ENCODE results near the gene CNOT8.

CNOT8 gene

GRCh38 chr5:154815025-154815424 is 43.4 kb upstream of the CNOT8 start:
- no peak overlapping the region for H3K4me3 ChIP-seq
- no peaks in the 10 kb centered on the region for H3K27me3 ChIP-seq
- no peaks in the 10 kb centered on the region for H3K9me3 ChIP-seq
- H3K36me3 ChIP-seq = peaks cover 52 to 100% (median 77%) of the 10 kb centered on the region in 3 donors
- DNase-seq = no peak
- no peak for TF ChIP-seq CTCF (IDR thresholded peaks at IDR 0.05)
- peaks cover 0 to 3% (median 0%) of the 10 kb centered on the region in 4 donors for H3K4me1 ChIP-seq
- no peak overlapping the region for H3K27ac ChIP-seq
- intact Hi-C loops (cut with DNase I; ENCODE audit: low total_unique reads) = loop anchor here (10.0 kb wide), 1 partner anchor 130 kb away; no protein-coding TSS in a partner anchor

GRCh38 chr5:154815684-154816247 is 42.7 kb upstream of the CNOT8 start:
- Histone ChIP-seq H3K9me3 (no peaks in the 10 kb centered on the region), H3K27me3 (no peaks in the 10 kb centered on the region), H3K4me1 (peaks cover 0 to 3% (median 0%) of the 10 kb centered on the region in 4 donors), H3K4me3 (no peak overlapping the region), H3K36me3 (peaks cover 49 to 100% (median 78%) of the 10 kb centered on the region in 3 donors), H3K27ac (no peak overlapping the region)
- TF ChIP-seq CTCF (IDR thresholded peaks at IDR 0.05) = no peak
- intact Hi-C loops (cut with DNase I; ENCODE audit: low total_unique reads) = loop anchor here (10.0 kb wide), 1 partner anchor 131 kb away; no protein-coding TSS in a partner anchor
- DNase-seq = no peak

GRCh38 chr5:154816891-154817492 is 41.4 kb upstream of the CNOT8 start:
- Histone ChIP-seq H3K27me3 (no peaks in the 10 kb centered on the region), H3K27ac (peak overlapping the region in 1 of 2 donors; percentile 14), H3K4me1 (no peaks in the 10 kb centered on the region), H3K9me3 (no peaks in the 10 kb centered on the region), H3K4me3 (no peak overlapping the region), H3K36me3 (peaks cover 49 to 100% (median 78%) of the 10 kb centered on the region in 3 donors)
- TF ChIP-seq CTCF (IDR thresholded peaks at IDR 0.05) = no peak
- intact Hi-C loops (cut with DNase I; ENCODE audit: low total_unique reads) = loop anchor here (10.0 kb wide), 1 partner anchor 132 kb away; no protein-coding TSS in a partner anchor
- DNase-seq = no peak

GRCh38 chr5:154817815-154818214 is 40.6 kb upstream of the CNOT8 start:
- peak overlapping the region in 1 of 2 donors; percentile 22 for H3K27ac ChIP-seq
- H3K36me3 ChIP-seq = peaks cover 54 to 100% (median 79%) of the 10 kb centered on the region in 3 donors
- intact Hi-C loops (cut with DNase I; ENCODE audit: low total_unique reads) = loop anchor here (10.0 kb wide), 1 partner anchor 133 kb away; no protein-coding TSS in a partner anchor

GRCh38 chr5:154818471-154819116 is 39.8 kb upstream of the CNOT8 start:
- Histone ChIP-seq H3K4me1 (no peaks in the 10 kb centered on the region), H3K9me3 (no peaks in the 10 kb centered on the region), H3K36me3 (peaks cover 55 to 100% (median 79%) of the 10 kb centered on the region in 3 donors), H3K4me3 (no peak overlapping the region), H3K27me3 (no peaks in the 10 kb centered on the region), H3K27ac (peak overlapping the region; percentile 3 to 22)
- no peak for DNase-seq
- TF ChIP-seq CTCF (IDR thresholded peaks at IDR 0.05) = no peak
- intact Hi-C loops (cut with DNase I; ENCODE audit: low total_unique reads) = loop anchor here (10.0 kb wide), 1 partner anchor 134 kb away; no protein-coding TSS in a partner anchor

More at GRCh38 chr5:154817815-154818214, 40.6 kb upstream of the CNOT8 start:
- no peaks in the 10 kb centered on the region for H3K9me3 ChIP-seq
- no peak for TF ChIP-seq CTCF (IDR thresholded peaks at IDR 0.05)
- no peaks in the 10 kb centered on the region for H3K27me3 ChIP-seq
- H3K4me1 ChIP-seq = no peaks in the 10 kb centered on the region
- DNase-seq = no peak
- H3K4me3 ChIP-seq = no peak overlapping the region

Data from tibial artery (tissue), 4 donors.